Fibroblast of skin of scalp (primary cell): ENCODE results near the gene ADRM1.
A peak's percentile ranks its signal among the peaks of the same experiment; 100 is the strongest.

Experiments
- DNase-seq: peaks from one replicate; pipeline ENCODE4 v3.0.0-alpha.2; 2013

Gene ADRM1

GRCh38 chr20:62311832-62312661 lies 9.2 kb downstream of the ADRM1 start:
- no peak for DNase-seq

GRCh38 chr20:62312662-62312977 lies 9.8 kb downstream of the ADRM1 start:
- no peak for DNase-seq

GRCh38 chr20:62313021-62313420 lies 10.2 kb downstream of the ADRM1 start:
- DNase-seq = no peak

- DNase-seq = no peak
These were observed 10.9 kb downstream of the ADRM1 start for GRCh38 chr20:62313460-62314338.

GRCh38 chr20:62314339-62314638 lies 11.5 kb downstream of the ADRM1 start:
- no peak for DNase-seq

GRCh38 chr20:62314711-62315302 lies 12.0 kb downstream of the ADRM1 start:
- DNase-seq = no peak

- DNase-seq = no peak
These were observed 13.0 kb downstream of the ADRM1 start for GRCh38 chr20:62315773-62316172.

GRCh38 chr20:62316331-62317166 lies 13.8 kb downstream of the ADRM1 start:
- DNase-seq = no peak

GRCh38 chr20:62317167-62317655 lies 14.4 kb downstream of the ADRM1 start:
- DNase-seq = no peak

- no peak for DNase-seq
These were observed 15.9 kb downstream of the ADRM1 start for GRCh38 chr20:62318400-62319345.

- no peak for DNase-seq
These were observed 16.6 kb downstream of the ADRM1 start for GRCh38 chr20:62319346-62319909.

GRCh38 chr20:62320581-62321354 lies 18.0 kb downstream of the ADRM1 start:
- no peak for DNase-seq

- DNase-seq = peak; percentile 4
These were observed 18.7 kb downstream of the ADRM1 start for GRCh38 chr20:62321521-62321948.

GRCh38 chr20:62321975-62322374 lies 19.2 kb downstream of the ADRM1 start:
- DNase-seq = no peak

- DNase-seq = no peak
These were observed 19.8 kb downstream of the ADRM1 start for GRCh38 chr20:62322492-62323041.

GRCh38 chr20:62323146-62323979 lies 20.6 kb downstream of the ADRM1 start:
- DNase-seq = no peak

GRCh38 chr20:62323980-62324906 lies 21.4 kb downstream of the ADRM1 start:
- DNase-seq = no peak
